PFSK-1 (cell line): ENCODE measurements around the gene PCDHA3.

ENCODE experiments used
- POLR2AphosphoS5 ChIP-seq: IDR thresholded peaks from 2 replicates; pipeline ENCODE4 v1.6.1; 2012; ENCODE audit warnings: low read depth, mild to moderate bottlenecking, control low read depth, low read length, moderate library complexity
- SIN3A ChIP-seq: IDR thresholded peaks from 2 replicates; pipeline ENCODE4 v1.6.1; 2012; ENCODE audit warnings: mild to moderate bottlenecking, low read length, moderate library complexity, borderline replicate concordance; ENCODE audit not compliant: insufficient read depth
- TAF1 ChIP-seq: IDR thresholded peaks from 2 replicates; pipeline ENCODE4 v1.6.1; 2012; ENCODE audit warnings: low read length, control low read depth, borderline replicate concordance; ENCODE audit not compliant: insufficient read depth

DNA sequence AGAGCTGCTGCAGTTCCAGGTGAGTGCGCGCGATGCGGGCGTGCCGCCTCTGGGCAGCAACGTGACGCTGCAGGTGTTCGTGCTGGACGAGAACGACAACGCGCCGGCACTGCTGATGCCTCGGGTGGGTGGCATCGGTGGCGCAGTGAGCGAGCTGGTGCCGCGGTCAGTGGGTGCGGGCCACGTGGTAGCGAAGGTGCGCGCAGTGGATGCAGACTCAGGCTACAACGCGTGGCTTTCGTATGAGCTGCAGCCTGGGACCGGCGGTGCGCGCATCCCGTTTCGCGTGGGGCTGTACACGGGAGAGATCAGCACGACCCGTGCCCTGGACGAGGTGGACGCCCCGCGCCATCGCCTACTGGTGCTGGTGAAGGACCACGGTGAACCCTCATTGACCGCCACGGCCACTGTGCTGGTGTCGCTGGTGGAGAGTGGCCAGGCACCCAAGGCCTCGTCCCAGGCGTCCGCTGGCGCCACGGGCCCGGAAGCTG, 2.0 kb downstream of the PCDHA3 start:
- TF ChIP-seq POLR2AphosphoS5, result no peak
- no peak for TF ChIP-seq SIN3A
- TF ChIP-seq TAF1, result no peak
